DLD1 (cell line): ENCODE data around the gene ALDH2.
"Not testable (repeated sequence)": the region's sequence is repeated elsewhere in the genome, so short reads cannot be mapped to it uniquely, and the experiment has no call there.

Source experiments
- in situ Hi-C: cut with HindIII; loops from 2 replicates; pipeline ENCODE4 v1.10.0; 2017; ENCODE audit warnings: low sequenced_read_pairs

The ALDH2 gene

GRCh38 chr12:111823891-111824290 lies 57.2 kb downstream of the ALDH2 start:
- in situ Hi-C loops, result no loop called here

DNA sequence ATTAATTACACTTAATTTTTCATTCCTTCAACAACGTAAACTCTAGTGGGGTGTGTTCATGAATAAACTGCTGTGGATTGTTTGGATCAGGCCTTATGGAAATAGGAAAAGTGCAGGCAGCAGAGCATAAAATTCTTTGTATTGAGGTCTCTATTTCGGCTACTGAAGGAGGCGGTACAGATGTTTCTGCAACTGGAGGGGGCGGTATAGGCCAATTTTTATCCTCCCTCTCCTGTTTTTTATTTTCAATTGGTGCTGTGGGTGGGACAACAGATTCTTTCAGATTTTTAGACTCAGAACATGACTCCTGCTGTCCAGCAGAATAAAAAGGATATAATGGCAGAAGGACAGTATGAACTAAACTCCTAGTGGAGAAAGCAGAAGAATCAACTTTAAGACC lies 57.6 kb downstream of the ALDH2 start:
- in situ Hi-C loops, result not testable (repeated sequence)

- in situ Hi-C loops, result no loop called here
These were observed 58.8 kb downstream of the ALDH2 start for GRCh38 chr12:111825509-111825908.

- in situ Hi-C loops, result no loop called here
These were observed 59.6 kb downstream of the ALDH2 start for GRCh38 chr12:111826316-111826715.

DNA sequence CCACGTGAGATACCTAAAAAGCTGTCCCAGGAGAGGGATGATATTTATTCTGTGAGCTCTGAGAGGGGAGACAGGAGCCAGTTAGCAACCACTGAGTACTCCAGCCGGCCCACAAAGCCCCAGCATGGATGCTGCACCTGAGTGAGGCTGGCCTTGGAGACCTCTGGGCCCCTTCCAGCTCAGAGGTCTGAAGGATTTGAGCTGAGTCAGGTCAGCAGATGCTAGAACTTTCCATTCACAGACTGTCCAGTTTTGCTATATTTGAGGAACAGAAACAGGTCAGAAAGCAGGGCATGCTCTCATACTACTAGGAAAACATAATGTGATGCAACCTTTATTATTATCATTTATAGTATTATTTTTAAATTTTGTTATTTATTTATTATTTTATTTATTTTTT lies 60.3 kb downstream of the ALDH2 start:
- in situ Hi-C loops, result no loop called here

DNA sequence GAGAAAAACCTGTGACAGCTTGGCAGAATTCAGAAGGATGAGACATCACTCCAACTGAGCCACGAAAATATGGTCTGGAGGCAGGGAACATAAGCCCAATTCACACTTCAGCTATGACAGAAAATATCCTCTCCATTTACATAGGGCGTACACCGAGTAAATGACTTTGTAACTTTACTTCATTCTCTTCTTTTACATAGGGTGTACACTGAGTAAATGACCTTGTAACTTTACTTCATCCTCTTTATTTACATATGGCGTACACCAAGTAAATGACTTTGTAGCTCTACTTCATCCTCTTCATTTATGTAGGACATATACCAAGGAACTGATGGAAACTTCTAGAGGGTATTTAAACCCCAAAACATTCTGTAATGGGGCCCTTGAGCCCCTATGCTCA lies 61.2 kb downstream of the ALDH2 start:
- in situ Hi-C loops, result no loop called here

DNA sequence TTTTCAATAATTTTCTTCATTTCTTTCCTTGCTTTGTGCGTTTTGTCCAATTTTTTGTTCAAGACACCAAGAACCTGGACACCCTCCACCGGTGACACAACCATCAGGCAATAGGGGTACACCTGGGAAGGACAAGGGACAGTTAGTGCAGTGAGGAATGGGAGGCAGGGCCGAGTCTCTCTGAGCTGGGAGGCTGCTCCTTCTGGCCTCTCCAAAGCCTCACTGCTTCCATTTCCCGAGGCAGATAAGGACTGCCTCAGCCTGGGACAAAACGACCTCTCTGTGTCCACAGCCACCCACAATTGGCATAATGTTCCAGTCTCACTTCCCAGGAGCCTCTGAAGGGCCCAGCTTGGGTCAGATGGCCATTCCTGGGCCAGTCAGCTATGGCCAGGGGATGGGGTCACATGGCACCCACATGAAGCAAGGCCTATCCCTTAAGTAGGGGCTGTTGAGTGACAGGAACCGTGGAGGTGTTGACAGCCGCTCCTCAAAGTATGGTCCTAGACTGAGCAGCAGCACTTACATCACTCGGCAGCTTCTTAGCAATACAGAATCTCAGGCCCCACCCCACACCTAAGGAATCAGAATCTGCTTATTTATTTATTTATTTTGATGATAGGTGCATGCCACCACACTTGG lies 61.7 kb downstream of the ALDH2 start:
- in situ Hi-C loops, result no loop called here

DNA sequence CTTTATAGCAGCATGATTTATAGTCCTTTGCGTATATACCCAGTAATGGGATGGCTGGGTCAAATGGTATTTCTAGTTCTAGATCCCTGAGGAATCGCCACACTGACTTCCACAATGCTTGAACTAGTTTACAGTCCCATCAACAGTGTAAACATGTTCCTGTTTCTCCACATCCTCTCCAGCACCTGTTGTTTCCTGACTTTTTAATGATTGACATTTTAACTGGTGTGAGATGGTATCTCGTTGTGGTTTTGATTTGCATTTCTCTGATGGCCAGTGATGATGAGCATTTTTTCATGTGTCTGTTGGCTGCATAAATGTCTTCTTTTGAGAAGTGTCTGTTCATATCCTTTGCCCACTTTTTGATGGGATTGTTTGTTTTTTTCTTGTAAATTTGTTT lies 62.9 kb downstream of the ALDH2 start:
- in situ Hi-C loops, result not testable (repeated sequence)

GRCh38 chr12:111834740-111835386 lies 68.1 kb downstream of the ALDH2 start:
- in situ Hi-C loops, result not testable (repeated sequence)

GRCh38 chr12:111835531-111836181 lies 68.9 kb downstream of the ALDH2 start:
- in situ Hi-C loops, result not testable (repeated sequence)

DNA sequence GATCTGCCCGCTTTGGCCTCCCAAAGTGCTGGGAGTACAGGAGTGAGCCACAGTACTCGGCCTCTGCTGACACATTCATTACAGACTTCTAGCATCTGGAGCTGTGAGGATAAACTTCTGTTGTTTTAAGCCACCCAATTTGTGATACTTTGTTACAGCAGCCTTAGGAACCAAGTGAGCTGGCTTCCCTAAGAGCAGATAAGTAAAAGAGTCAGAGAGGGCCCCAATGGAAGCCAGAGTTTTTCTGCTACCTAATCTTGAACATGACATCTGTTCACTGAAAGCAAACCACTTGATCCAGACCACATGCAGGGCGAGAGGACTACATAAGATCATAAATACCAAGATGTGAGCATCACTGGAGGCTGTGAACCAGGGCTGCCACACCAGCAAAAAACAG lies 71.6 kb downstream of the ALDH2 start:
- in situ Hi-C loops, result no loop called here

DNA sequence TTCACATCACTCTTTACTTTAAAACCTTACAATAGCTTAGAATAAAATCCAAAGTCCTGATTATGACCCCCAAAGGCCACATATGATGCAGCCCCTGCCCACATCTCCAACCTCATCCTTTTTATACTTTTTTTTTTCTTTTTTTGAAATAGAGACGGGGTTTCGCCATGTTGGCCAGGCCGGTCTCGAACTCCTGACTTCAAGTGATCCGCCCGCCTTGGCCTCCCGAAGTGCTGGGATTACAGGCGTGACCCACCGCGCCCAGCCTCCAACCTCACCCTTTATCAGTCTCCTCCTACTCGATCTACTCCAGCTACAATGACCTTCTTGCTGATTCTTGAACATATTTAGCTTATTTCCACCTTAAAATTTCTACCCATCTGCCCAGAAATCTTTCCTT lies 74.1 kb downstream of the ALDH2 start:
- in situ Hi-C loops, result no loop called here

- in situ Hi-C loops, result no loop called here
These were observed 74.6 kb downstream of the ALDH2 start for GRCh38 chr12:111841236-111841749.

DNA sequence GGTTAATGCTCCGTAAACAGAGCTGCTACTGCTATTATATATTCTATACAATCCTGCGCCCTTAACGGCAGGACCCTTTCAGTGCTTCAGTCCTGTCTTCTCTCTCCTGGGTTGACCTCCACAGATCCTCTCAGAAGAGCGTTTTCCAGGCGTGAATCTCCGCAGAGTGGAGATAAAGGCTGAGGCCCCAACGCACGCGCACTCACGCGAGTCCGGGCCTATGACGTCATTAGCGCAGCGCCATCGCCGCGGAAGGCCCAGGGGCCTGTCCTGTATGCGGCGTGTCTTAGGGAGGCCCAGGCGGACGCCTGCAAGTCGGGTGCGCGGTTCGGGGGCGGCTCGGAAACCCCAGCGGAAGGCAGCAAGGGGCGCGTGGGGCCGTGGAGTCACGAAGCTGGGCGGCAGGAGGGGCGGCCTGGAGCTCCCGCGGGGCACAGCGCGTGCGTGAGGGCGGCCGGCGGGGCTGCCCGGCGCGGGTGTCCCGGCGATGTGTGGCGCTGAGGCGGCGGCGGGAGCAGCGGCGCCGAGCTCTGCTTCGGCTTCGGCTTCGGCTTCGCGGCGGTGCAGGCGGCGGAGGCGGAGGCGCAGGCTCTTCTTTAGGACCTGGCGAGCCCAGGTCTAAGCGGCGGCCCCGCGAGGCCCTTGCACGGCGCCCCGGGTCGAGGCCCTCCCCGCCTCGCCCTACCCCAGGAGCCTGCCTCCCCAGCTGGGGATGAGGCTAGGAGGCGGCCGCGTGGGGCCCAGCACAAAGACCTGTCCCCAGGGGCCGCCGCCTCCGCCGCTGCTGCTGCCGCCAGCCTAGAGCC lies 75.2 kb downstream of the ALDH2 start, which contains the start of gene MAPKAPK5:
Gene MAPKAPK5, plus strand, starts transcription at position 479 of the 806 bp plus-strand sequence. CDS start 506 bp downstream, outside the sequence.
- in situ Hi-C loops, result no loop called here

DNA sequence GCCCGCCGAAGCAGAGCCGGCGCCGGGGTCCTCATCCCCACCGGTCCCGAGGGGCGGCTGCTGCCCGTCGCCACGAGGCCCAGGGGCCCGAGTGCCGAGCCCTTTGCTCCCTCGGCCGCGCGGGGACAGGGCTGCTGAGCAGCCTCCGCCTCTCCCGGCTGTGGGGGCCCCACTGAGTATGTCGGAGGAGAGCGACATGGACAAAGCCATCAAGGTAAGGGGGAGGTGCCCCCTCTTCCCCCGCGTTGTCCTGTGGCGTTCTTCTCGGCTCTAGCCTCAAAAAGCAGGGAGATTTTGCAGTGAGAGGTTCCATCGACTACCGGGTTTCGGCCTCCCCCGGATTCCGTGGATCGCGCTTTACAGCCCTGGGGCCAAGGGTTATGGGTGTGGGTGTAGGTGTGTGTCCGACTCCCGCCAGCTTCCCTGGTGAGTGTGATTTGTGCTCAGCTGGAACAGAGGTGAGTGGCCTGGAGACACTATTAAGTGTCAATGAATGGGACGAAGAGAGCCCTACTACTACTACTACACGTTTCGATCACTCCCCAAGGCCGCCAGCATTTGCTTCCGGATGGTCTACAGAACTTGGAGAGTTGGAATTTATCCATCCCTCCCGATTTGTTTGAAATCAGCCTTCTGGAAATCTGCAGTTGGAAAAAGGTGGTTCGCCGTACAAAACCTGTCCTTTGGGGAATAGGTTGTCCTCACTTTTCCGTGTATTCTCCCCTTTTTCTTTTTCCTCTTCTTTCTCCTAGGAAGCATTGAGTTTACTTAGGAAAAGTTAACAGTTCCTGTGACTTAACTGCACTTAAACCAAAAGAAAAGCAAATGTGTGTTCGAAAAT lies 76.0 kb downstream of the ALDH2 start:
- in situ Hi-C loops, result no loop called here

DNA sequence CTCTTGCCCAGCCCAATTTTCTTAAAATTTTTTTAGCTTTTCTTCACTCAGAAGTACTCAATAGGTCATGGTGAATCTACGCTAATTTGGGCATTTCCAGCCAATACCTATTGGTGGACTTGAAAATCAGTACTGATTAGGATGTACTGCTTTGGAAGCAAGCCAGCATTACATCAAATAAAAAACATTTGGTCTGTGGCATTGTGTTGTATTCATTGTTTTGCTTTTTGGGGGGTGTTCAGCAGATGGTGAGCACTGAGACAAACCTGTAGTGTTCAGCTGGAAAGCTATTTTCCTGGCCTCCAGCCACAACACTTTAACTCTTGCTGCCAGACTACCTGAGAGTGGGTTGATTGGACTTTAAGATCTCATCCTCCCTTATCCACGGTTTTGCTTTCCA lies 79.3 kb downstream of the ALDH2 start:
- in situ Hi-C loops, result no loop called here

DNA sequence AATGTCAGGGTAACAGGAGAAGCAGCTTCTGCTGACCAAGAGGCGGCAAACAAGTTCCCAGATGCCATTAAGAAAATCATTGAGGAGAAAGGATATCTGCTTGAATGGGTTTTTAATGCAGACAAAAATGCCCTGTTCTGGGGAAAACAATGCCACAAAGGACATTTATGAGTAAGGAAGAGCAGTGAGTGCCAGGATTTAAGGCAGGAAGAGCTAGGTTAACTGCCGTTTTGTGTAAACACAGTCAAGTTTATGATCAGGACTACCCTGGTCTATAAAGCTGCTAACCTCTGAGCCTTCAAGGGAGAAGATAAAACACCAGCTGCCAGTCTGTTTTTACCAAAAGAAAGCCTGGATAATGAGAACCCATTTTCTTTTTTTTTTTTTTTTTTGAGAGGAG lies 83.8 kb downstream of the ALDH2 start:
- in situ Hi-C loops, result no loop called here

- in situ Hi-C loops, result no loop called here
These were observed 91.5 kb downstream of the ALDH2 start for GRCh38 chr12:111858186-111858585.

DNA sequence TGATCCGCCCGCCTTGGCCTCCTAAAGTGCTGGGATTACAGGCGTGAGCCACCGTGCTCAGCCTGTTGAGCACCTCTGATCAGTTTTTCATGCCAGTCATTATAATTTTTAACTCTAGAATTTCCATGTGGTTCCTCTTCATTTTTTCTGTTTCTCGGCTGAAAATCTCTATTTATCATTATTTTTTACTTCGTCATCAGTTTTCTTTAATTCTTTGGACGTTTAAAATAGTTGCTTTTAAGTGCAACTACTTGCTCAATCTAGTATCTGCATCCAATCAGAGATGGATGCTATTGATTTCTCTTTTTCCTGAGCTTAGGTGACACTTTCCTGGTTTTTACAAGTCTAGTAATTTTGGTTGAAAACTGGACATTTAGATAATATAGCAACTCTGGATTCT lies 92.0 kb downstream of the ALDH2 start:
- in situ Hi-C loops, result no loop called here

DNA sequence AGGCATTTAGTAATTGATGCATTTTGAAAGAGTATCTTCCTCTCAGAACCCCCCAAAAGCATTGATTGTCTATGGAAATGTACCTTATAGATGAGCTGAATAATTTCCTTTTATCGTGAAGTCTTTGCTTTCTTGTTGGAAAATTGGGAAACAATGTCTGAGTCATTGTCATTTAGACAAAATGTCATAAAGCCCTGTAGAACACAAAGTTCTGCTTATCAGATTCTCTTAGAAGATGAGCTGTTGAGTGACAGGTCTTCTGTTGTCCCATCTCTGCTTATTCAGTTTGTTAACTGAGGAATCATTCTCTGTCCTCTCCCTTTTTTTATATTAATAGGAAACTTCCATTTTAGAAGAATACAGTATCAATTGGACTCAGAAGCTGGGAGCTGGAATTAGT lies 98.2 kb downstream of the ALDH2 start:
- in situ Hi-C loops, result no loop called here
